ENCODE measurements around the gene NOC2L.

The NOC2L gene

GRCh38 chr1:1003618-1004419 is 44.8 kb upstream of the NOC2L start:
- TF ChIP-seq MAX (IDR thresholded peaks at IDR 0.05), result no peak
- no peak for TF ChIP-seq YY1 (IDR thresholded peaks at IDR 0.05; ENCODE audit: low read depth)
- no peak for TF ChIP-seq ZBTB7A (IDR thresholded peaks at IDR 0.05; ENCODE audit: low read depth)
- TF ChIP-seq TCF12 (IDR thresholded peaks at IDR 0.05; ENCODE audit: low read depth), result no peak
- no peak for TF ChIP-seq EP300 (IDR thresholded peaks at IDR 0.05; ENCODE audit: borderline replicate concordance)
- TF ChIP-seq TAF1 (IDR thresholded peaks at IDR 0.05; ENCODE audit: low read depth), result no peak
- TF ChIP-seq TEAD4 (IDR thresholded peaks at IDR 0.05), result no peak
- no peak for TF ChIP-seq FOXM1 (IDR thresholded peaks at IDR 0.05; ENCODE audit: borderline replicate concordance, low read depth)
- TF ChIP-seq CREB1 (IDR thresholded peaks at IDR 0.05; ENCODE audit: low read depth), result no peak
- TF ChIP-seq RAD21 (IDR thresholded peaks at IDR 0.05; ENCODE audit: low read depth), result no peak
- no peak for TF ChIP-seq EGR1 (IDR thresholded peaks at IDR 0.05)
- no peak for TF ChIP-seq REST (IDR thresholded peaks at IDR 0.05; ENCODE audit: low read depth)
- no peak for TF ChIP-seq CEBPB (IDR thresholded peaks at IDR 0.05)

- peak; percentile 80; the same call in 1 of the 2 replicates for TF ChIP-seq ZBTB7A (IDR thresholded peaks at IDR 0.05; ENCODE audit: low read depth)
- TF ChIP-seq TAF1 (IDR thresholded peaks at IDR 0.05; ENCODE audit: low read depth), result no peak
- TF ChIP-seq EP300 (IDR thresholded peaks at IDR 0.05; ENCODE audit: borderline replicate concordance), result peak; percentile 7; the same call in 1 of the 2 replicates
These were observed 42.2 kb upstream of the NOC2L start for GRCh38 chr1:1001057-1001783.

GRCh38 chr1:1000357-1001056 is 41.5 kb upstream of the NOC2L start:
- peak; percentile 98 for TF ChIP-seq MAX (IDR thresholded peaks at IDR 0.05)
- TF ChIP-seq ZBTB7A (IDR thresholded peaks at IDR 0.05; ENCODE audit: low read depth), result peak; percentile 99
- TF ChIP-seq FOXM1 (IDR thresholded peaks at IDR 0.05; ENCODE audit: borderline replicate concordance, low read depth), result no peak
- TF ChIP-seq CREB1 (IDR thresholded peaks at IDR 0.05; ENCODE audit: low read depth), result peak; percentile 97
- TF ChIP-seq TCF12 (IDR thresholded peaks at IDR 0.05; ENCODE audit: low read depth), result peak; percentile 18; the same call in 1 of the 2 replicates
- TF ChIP-seq EGR1 (IDR thresholded peaks at IDR 0.05), result peak; percentile 6
- TF ChIP-seq TAF1 (IDR thresholded peaks at IDR 0.05; ENCODE audit: low read depth), result no peak
- TF ChIP-seq EP300 (IDR thresholded peaks at IDR 0.05; ENCODE audit: borderline replicate concordance), result peak; percentile 28; the same call in 1 of the 2 replicates
- peak; percentile 84 for TF ChIP-seq USF1 (IDR thresholded peaks at IDR 0.05)
- TF ChIP-seq CEBPB (IDR thresholded peaks at IDR 0.05), result peak; percentile 84
- no peak for TF ChIP-seq YY1 (IDR thresholded peaks at IDR 0.05; ENCODE audit: low read depth)
- TF ChIP-seq NFIC (IDR thresholded peaks at IDR 0.05), result peak; percentile 1; the same call in 1 of the 2 replicates

GRCh38 chr1:999725-1000356 is 40.8 kb upstream of the NOC2L start, which contains the start of gene HES4:
HES4 (minus strand) TSS chr1:1000097; CDS start chr1:999973, 124 bp downstream.
- peak; percentile 61 for TF ChIP-seq EP300 (IDR thresholded peaks at IDR 0.05; ENCODE audit: borderline replicate concordance)
- TF ChIP-seq USF1 (IDR thresholded peaks at IDR 0.05), result no peak
- peak; percentile 42 for TF ChIP-seq NFIC (IDR thresholded peaks at IDR 0.05)
- 0 out of 2 replicates have a peak, but pooled peaks have one; percentile 15 for TF ChIP-seq FOXM1 (IDR thresholded peaks at IDR 0.05; ENCODE audit: borderline replicate concordance, low read depth)
- no peak for TF ChIP-seq CREB1 (IDR thresholded peaks at IDR 0.05; ENCODE audit: low read depth)
- no peak for TF ChIP-seq REST (IDR thresholded peaks at IDR 0.05; ENCODE audit: low read depth)
- TF ChIP-seq RAD21 (IDR thresholded peaks at IDR 0.05; ENCODE audit: low read depth), result no peak
- TF ChIP-seq CEBPB (IDR thresholded peaks at IDR 0.05), result no peak
- no peak; the same call in none of the 2 replicates for TF ChIP-seq TCF12 (IDR thresholded peaks at IDR 0.05; ENCODE audit: low read depth)
- no peak for TF ChIP-seq ZBTB7A (IDR thresholded peaks at IDR 0.05; ENCODE audit: low read depth)
- TF ChIP-seq TAF1 (IDR thresholded peaks at IDR 0.05; ENCODE audit: low read depth), result no peak
- no peak for TF ChIP-seq YY1 (IDR thresholded peaks at IDR 0.05; ENCODE audit: low read depth)
- peak; percentile 41; the same call in 1 of the 2 replicates for TF ChIP-seq EGR1 (IDR thresholded peaks at IDR 0.05)
- TF ChIP-seq TEAD4 (IDR thresholded peaks at IDR 0.05), result peak; percentile 61
- no peak for TF ChIP-seq MAX (IDR thresholded peaks at IDR 0.05)
